ENCODE measurements around the gene DMRTB1.

- no peak for TF ChIP-seq POLR2AphosphoS5 (IDR thresholded peaks at IDR 0.05; ENCODE audit: low read depth, low read length)
- TF ChIP-seq POLR2A (IDR thresholded peaks at IDR 0.05; ENCODE audit: low read depth, low read length): no peak
Observed at GRCh38 chr1:53467391-53467790, 8.2 kb downstream of the DMRTB1 start.

Data from GM12892 (cell line).